Stomach (tissue), 4 donors: ENCODE results near the gene SLC45A2.

Source experiments
- CTCF ChIP-seq, 7 experiments: fragments of 450-650 bp in 4 of 7; fragments of 200-600 bp in 3 of 7; sonication (generic) in 3 of 7; IDR thresholded peaks; one replicate each; pipeline ENCODE4 v1.5.1; 2016 to 2019; ENCODE audit warnings: antibody characterized with exemption in 7 of 7, control low read depth in 2 of 7, mild to moderate bottlenecking in 1 of 7
- POLR2A ChIP-seq, 4 donors: fragments of 450-650 bp; IDR thresholded peaks; one replicate each; pipeline ENCODE4 v1.6.1; 2016; ENCODE audit warnings: antibody characterized with exemption in 4 of 4, control low read depth in 2 of 4, mild to moderate bottlenecking in 1 of 4, moderate library complexity in 1 of 4
- POLR2AphosphoS5 ChIP-seq, 3 donors: sonication (generic); formaldehyde crosslinking; IDR thresholded peaks; one replicate each; pipeline ENCODE4 v1.6.1; 2016; ENCODE audit warnings: antibody characterized with exemption in 3 of 3

GRCh38 chr5:33957577-33958150 is 26.8 kb downstream of the SLC45A2 start:
- no peak for TF ChIP-seq POLR2AphosphoS5 (IDR thresholded peaks at IDR 0.05)
- no peak for TF ChIP-seq POLR2A (IDR thresholded peaks at IDR 0.05)
- no peak for TF ChIP-seq CTCF (IDR thresholded peaks at IDR 0.05)
